Caco-2 (cell line): ENCODE measurements around the gene ZNF438. TPM values are rescaled to one million over a fixed set of nuclear protein-coding genes. Genes with fewer than 3 reads are reported as not detected.

Experiments
- BruUV-seq: library from RNA; stranded (reverse); fragments of 400-500 nt; replicated peaks from 2 replicates; lab custom pipeline; 2021; lab: Mats Ljungman, UMichigan
- CTCF ChIA-PET: fragments of 300-600 bp; sonication (Branson Sonifier 250); formaldehyde crosslinking; loops from one replicate; lab custom pipeline; 2022; ENCODE audit warnings: antibody characterized with exemption; lab: Charles Lee
- POLR2A ChIA-PET: fragments of 300-600 bp; sonication (Branson Sonifier 250); formaldehyde crosslinking; loops from one replicate; lab custom pipeline; 2022; ENCODE audit warnings: antibody characterized with exemption; lab: Charles Lee
- DNase-seq, 2 experiments: peaks; one replicate each; pipeline versions ENCODE4 v3.0.0 to v3.0.0-alpha.2; 2020 to 2022
- H3K27me3 ChIP-seq: replicated peaks from 2 replicates; pipeline ENCODE4 v1.6.0; 2011; ENCODE audit warnings: low read length; ENCODE audit not compliant: control insufficient read depth, insufficient read depth
- H3K36me3 ChIP-seq: 2 replicates; pipeline ENCODE4 v1.5.1; 2011; ENCODE audit warnings: low read length; ENCODE audit not compliant: control insufficient read depth, insufficient read depth
- H3K4me1 ChIP-seq: fragments of 250-450 bp; sonication (Bioruptor Pico); 2 replicates; pipeline ENCODE4 v1.5.1; 2020; ENCODE audit warnings: mild to moderate bottlenecking
- H3K4me3 ChIP-seq: 2 replicates; pipeline ENCODE4 v1.5.1; 2011; ENCODE audit warnings: low read depth, mild to moderate bottlenecking, control low read depth, low read length
- H3K9me3 ChIP-seq: fragments of 250-450 bp; sonication (Bioruptor Pico); 2 replicates; pipeline ENCODE4 v1.5.1; 2020; ENCODE audit warnings: mild to moderate bottlenecking, moderate library complexity
- H3K27ac Mint-ChIP-seq: one replicate; pipeline ENCODE4 v1.8.0; 2022; ENCODE audit warnings: mixed read lengths; ENCODE audit not compliant: unreplicated experiment
- H3K27me3 Mint-ChIP-seq: one replicate; pipeline ENCODE4 v1.8.0; 2022; ENCODE audit warnings: mixed read lengths; ENCODE audit not compliant: insufficient read depth, unreplicated experiment
- H3K36me3 Mint-ChIP-seq: one replicate; pipeline ENCODE4 v1.8.0; 2022; ENCODE audit warnings: mild to moderate bottlenecking, mixed read lengths; ENCODE audit not compliant: insufficient read depth, unreplicated experiment
- H3K4me1 Mint-ChIP-seq: one replicate; pipeline ENCODE4 v1.8.0; 2022; ENCODE audit warnings: low read depth, mixed read lengths; ENCODE audit not compliant: unreplicated experiment
- H3K4me3 Mint-ChIP-seq: one replicate; pipeline ENCODE4 v1.8.0; 2022; ENCODE audit warnings: mild to moderate bottlenecking, moderate library complexity, mixed read lengths; ENCODE audit not compliant: unreplicated experiment
- H3K9me3 Mint-ChIP-seq: one replicate; pipeline ENCODE4 v1.8.0; 2022; ENCODE audit warnings: mixed read lengths; ENCODE audit not compliant: unreplicated experiment
- intact Hi-C: fragments of 100-400 bp; cut with micrococcal nuclease; formaldehyde crosslinking; loops from one replicate; pipeline ENCODE4 v1.10.0; 2022; ENCODE audit not compliant: unreplicated experiment
- total RNA-seq: library from RNA; stranded (reverse); gene quantifications from 2 replicates; pipeline ENCODE4 v1.2.3, GENCODE V29; 2022
- TF ChIP-seq, protein P1 (sequence below), 2 experiments: fragments of 200-600 bp in 1 of 2; IDR thresholded peaks; 1 replicate in 1 of 2; 2 replicates in 1 of 2; pipeline versions ENCODE4 v1.5.1 to v1.8.0; 2011 to 2022; ENCODE audit warnings: antibody characterized with exemption in 1 of 2, control low read depth in 1 of 2, inconsistent platforms in 1 of 2, low read depth in 1 of 2, low read length in 1 of 2, mild to moderate bottlenecking in 1 of 2, moderate library complexity in 1 of 2; ENCODE audit not compliant: insufficient read depth in 1 of 2, severe bottlenecking in 1 of 2, unreplicated experiment in 1 of 2

ZNF438 gene
- total RNA-seq, 1 experiment from 2014 or later = 1.00 TPM

- intact Hi-C loops = no loop called here
- Mint-ChIP-seq H3K9me3 (no peaks in the 10 kb centered on the region), H3K36me3 (no peaks in the 10 kb centered on the region), H3K4me3 (no peak overlapping the region), H3K4me1 (no peaks in the 10 kb centered on the region), H3K27me3 (no peaks in the 10 kb centered on the region), H3K27ac (no peak overlapping the region)
- Histone ChIP-seq H3K9me3 (0 out of 2 replicates have a peak, but pooled peaks cover 2% of the 10 kb centered on the region), H3K36me3 (no peaks in the 10 kb centered on the region), H3K27me3 (no peaks in the 10 kb centered on the region), H3K4me1 (no peaks in the 10 kb centered on the region), H3K4me3 (no peak overlapping the region)
- TF ChIP-seq, protein P1, sequence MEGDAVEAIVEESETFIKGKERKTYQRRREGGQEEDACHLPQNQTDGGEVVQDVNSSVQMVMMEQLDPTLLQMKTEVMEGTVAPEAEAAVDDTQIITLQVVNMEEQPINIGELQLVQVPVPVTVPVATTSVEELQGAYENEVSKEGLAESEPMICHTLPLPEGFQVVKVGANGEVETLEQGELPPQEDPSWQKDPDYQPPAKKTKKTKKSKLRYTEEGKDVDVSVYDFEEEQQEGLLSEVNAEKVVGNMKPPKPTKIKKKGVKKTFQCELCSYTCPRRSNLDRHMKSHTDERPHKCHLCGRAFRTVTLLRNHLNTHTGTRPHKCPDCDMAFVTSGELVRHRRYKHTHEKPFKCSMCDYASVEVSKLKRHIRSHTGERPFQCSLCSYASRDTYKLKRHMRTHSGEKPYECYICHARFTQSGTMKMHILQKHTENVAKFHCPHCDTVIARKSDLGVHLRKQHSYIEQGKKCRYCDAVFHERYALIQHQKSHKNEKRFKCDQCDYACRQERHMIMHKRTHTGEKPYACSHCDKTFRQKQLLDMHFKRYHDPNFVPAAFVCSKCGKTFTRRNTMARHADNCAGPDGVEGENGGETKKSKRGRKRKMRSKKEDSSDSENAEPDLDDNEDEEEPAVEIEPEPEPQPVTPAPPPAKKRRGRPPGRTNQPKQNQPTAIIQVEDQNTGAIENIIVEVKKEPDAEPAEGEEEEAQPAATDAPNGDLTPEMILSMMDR (IDR thresholded peaks at IDR 0.05; ENCODE audit: insufficient read depth in 1 of 2, low read depth in 1 of 2, low read length in 1 of 2, severe bottlenecking in 1 of 2, unreplicated experiment in 1 of 2) = no peak
- no TSS peak for BruUV-seq
- POLR2A ChIA-PET = no interaction called here
- DNase-seq = no peak
- CTCF ChIA-PET = no interaction called here
These were observed 54.3 kb downstream of the ZNF438 start for GRCh38 chr10:30977385-30977784.

GRCh38 chr10:30974773-30975415 lies 56.8 kb downstream of the ZNF438 start:
- Histone ChIP-seq H3K9me3 (0 out of 2 replicates have a peak, but pooled peaks cover 2% of the 10 kb centered on the region), H3K4me1 (no peaks in the 10 kb centered on the region), H3K27me3 (no peaks in the 10 kb centered on the region), H3K4me3 (no peak overlapping the region), H3K36me3 (no peaks in the 10 kb centered on the region)
- TF ChIP-seq, protein P1 (IDR thresholded peaks at IDR 0.05; ENCODE audit: insufficient read depth in 1 of 2, low read depth in 1 of 2, low read length in 1 of 2, severe bottlenecking in 1 of 2, unreplicated experiment in 1 of 2) = no peak
- H3K4me3 Mint-ChIP-seq = no peak overlapping the region
- no peak overlapping the region for H3K27ac Mint-ChIP-seq
- no peaks in the 10 kb centered on the region for H3K4me1 Mint-ChIP-seq
- CTCF ChIA-PET = no interaction called here
- intact Hi-C loops = no loop called here
- DNase-seq = no peak
- H3K27me3 Mint-ChIP-seq = no peaks in the 10 kb centered on the region
- no TSS peak for BruUV-seq
- POLR2A ChIA-PET = no interaction called here
- no peaks in the 10 kb centered on the region for H3K9me3 Mint-ChIP-seq
- no peaks in the 10 kb centered on the region for H3K36me3 Mint-ChIP-seq

DNA sequence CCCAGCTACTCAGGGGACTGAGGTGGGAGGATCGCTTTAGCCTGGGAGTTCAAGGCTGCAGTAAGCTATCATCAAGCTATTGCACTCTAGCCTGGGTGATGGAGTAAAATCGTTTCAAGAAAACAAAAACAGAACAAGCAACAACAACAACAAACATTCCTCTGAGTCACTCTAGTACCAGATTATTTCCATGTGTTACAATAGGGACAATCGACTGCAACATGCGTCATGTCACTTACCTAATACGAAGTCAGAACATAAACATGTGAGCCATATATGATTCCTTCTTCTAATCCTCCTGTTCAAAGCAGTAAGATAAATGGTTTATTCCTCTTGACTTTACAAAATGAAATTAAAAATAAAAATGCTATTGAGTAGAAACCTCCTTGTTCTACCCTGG lies 57.3 kb downstream of the ZNF438 start:
- intact Hi-C loops = no loop called here
- no TSS peak for BruUV-seq
- no peak overlapping the region for H3K4me3 ChIP-seq

More for the DNA sequence above, 57.3 kb downstream of the ZNF438 start:
- Mint-ChIP-seq H3K27me3 (no peaks in the 10 kb centered on the region), H3K4me3 (no peak overlapping the region), H3K27ac (no peak overlapping the region), H3K4me1 (no peaks in the 10 kb centered on the region), H3K9me3 (no peaks in the 10 kb centered on the region), H3K36me3 (no peaks in the 10 kb centered on the region)
- Histone ChIP-seq H3K36me3 (no peaks in the 10 kb centered on the region), H3K4me1 (no peaks in the 10 kb centered on the region), H3K27me3 (no peaks in the 10 kb centered on the region), H3K9me3 (0 out of 2 replicates have a peak, but pooled peaks cover 2% of the 10 kb centered on the region)
- POLR2A ChIA-PET = no interaction called here
- CTCF ChIA-PET = no interaction called here
- TF ChIP-seq, protein P1 (IDR thresholded peaks at IDR 0.05; ENCODE audit: insufficient read depth in 1 of 2, low read depth in 1 of 2, low read length in 1 of 2, severe bottlenecking in 1 of 2, unreplicated experiment in 1 of 2) = no peak
- no peak for DNase-seq
